Lower leg skin (tissue), 4 donors: ENCODE results near the gene CCDC93. TPM values are rescaled to one million over a fixed set of nuclear protein-coding genes. Genes with fewer than 3 reads are reported as not detected.

ENCODE experiments used
- DNase-seq, 2 donors: peaks; one replicate each; pipeline ENCODE4 v3.0.0-alpha.2; 2019; ENCODE audit warnings: low spot score in 2 of 2
- H3K4me3 ChIP-seq: fragments of 200-600 bp; sonication (generic); 2 replicates; pipeline ENCODE4 v1.5.1; 2017; ENCODE audit warnings: mild to moderate bottlenecking, low read depth; ENCODE audit not compliant: poor library complexity, severe bottlenecking
- POLR2A ChIP-seq, 2 donors: fragments of 450-650 bp; IDR thresholded peaks; one replicate each; pipeline ENCODE4 v1.6.1; 2016 to 2017; ENCODE audit warnings: antibody characterized with exemption in 2 of 2, mild to moderate bottlenecking in 1 of 2, moderate library complexity in 1 of 2
- WGBS, 2 donors: methylation state at CpG; one replicate each; pipeline ENCODE4 v1.1.5; 2018; 5-methylcytosine and 5-hydroxymethylcytosine counted together
- intact Hi-C: fragments of 100-400 bp; cut with DNase I; formaldehyde crosslinking; loops from one replicate; pipeline ENCODE4 v1.15.0; 2023; ENCODE audit warnings: low total_unique reads
- total RNA-seq, 4 donors: library from RNA; depleted of rRNA; stranded (reverse); fragments of >200 nt; gene quantifications; one replicate each; pipeline ENCODE4 v1.1.0, GENCODE V29; 2016
- TF ChIP-seq, protein P1 (sequence below), 3 donors: fragments of 450-650 bp; IDR thresholded peaks; one replicate each; pipeline ENCODE4 v1.5.1; 2016; ENCODE audit warnings: antibody characterized with exemption in 3 of 3, mild to moderate bottlenecking in 3 of 3, moderate library complexity in 2 of 3

Gene CCDC93
- total RNA-seq, 4 donors from 2014 or later, result 11.8 to 26.2 (median 20.0) TPM

DNA sequence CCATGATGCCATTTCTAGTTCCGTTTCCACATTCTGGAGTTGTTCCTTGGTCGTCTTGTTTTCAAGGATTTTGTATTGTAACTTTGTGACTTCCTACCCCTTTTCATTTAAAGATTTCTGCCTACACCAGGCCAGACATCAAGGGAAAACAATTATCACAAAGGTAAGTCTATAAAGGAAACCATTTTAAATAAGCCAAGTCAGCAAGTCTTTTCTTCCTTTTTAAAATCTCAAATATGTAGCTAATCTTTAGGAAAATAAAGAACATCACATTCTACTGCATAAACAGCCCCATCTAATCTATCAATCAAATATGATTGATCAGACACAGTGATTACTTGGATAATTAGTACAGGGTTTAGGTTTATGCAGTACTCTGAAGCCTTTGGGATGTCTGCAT is 38.6 kb upstream of the CCDC93 start:
- no peak overlapping the region for H3K4me3 ChIP-seq
- TF ChIP-seq POLR2A (IDR thresholded peaks at IDR 0.05), result no peak
- TF ChIP-seq, protein P1, sequence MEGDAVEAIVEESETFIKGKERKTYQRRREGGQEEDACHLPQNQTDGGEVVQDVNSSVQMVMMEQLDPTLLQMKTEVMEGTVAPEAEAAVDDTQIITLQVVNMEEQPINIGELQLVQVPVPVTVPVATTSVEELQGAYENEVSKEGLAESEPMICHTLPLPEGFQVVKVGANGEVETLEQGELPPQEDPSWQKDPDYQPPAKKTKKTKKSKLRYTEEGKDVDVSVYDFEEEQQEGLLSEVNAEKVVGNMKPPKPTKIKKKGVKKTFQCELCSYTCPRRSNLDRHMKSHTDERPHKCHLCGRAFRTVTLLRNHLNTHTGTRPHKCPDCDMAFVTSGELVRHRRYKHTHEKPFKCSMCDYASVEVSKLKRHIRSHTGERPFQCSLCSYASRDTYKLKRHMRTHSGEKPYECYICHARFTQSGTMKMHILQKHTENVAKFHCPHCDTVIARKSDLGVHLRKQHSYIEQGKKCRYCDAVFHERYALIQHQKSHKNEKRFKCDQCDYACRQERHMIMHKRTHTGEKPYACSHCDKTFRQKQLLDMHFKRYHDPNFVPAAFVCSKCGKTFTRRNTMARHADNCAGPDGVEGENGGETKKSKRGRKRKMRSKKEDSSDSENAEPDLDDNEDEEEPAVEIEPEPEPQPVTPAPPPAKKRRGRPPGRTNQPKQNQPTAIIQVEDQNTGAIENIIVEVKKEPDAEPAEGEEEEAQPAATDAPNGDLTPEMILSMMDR (IDR thresholded peaks at IDR 0.05), result no peak
- no peak for DNase-seq
- 81 to 89% methylated on average over 2 of the region's 2 CpGs for WGBS, 2 donors
- intact Hi-C loops, result no loop called here

DNA sequence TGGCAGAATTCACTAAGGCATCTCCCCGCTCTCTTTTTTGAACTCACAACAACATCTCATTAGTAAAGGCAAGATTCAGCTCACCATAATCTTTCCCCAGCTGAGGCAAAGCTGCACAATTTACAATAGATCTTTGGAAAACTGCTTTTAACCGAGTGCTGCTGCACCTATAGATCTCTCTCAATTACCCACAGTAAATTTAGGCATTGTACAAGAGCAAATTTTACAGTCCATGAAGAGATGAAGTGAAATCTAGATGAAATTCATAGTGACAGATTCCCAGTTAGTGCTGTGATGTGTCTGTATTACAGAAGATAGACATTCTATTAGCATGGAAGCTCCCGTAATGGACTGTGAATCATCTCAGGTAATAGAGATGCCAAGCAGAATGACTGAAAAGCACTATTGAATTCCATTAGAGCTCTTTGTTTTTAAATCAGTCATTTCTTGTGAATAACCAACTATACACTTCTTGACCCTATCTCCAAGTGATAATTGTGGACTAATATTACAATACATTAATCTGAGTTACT is 38.0 kb upstream of the CCDC93 start:
- no peak overlapping the region for H3K4me3 ChIP-seq
- TF ChIP-seq, protein P1 (IDR thresholded peaks at IDR 0.05), result no peak
- TF ChIP-seq POLR2A (IDR thresholded peaks at IDR 0.05), result no peak
- intact Hi-C loops, result no loop called here
- WGBS, 2 donors, result 88 to 91% methylated on average over 3 of the region's 3 CpGs
- no peak for DNase-seq

DNA sequence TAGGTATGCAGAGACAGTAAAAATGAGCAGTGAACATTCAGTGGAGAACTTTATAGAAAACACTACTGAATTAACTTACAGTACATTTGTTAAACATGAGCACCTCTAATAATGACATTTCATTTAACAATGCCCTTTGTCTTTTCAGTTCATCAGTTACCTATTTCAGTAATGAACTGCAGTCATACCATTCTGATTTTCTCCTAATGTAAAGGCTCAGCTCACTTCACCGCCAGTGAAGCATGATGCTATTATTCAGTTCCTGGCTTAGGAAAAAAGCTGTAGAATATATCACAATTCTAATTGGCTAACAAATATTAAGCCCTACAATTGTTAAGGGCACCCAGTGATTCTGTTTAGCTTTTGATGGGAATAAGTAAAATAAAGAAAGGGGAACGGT is 37.1 kb upstream of the CCDC93 start:
- WGBS, 2 donors, result 83 to 87% methylated on average over 2 of the region's 2 CpGs
- no peak for DNase-seq
- intact Hi-C loops, result no loop called here
- no peak overlapping the region for H3K4me3 ChIP-seq
- no peak for TF ChIP-seq POLR2A (IDR thresholded peaks at IDR 0.05)
- TF ChIP-seq, protein P1 (IDR thresholded peaks at IDR 0.05), result no peak

DNA sequence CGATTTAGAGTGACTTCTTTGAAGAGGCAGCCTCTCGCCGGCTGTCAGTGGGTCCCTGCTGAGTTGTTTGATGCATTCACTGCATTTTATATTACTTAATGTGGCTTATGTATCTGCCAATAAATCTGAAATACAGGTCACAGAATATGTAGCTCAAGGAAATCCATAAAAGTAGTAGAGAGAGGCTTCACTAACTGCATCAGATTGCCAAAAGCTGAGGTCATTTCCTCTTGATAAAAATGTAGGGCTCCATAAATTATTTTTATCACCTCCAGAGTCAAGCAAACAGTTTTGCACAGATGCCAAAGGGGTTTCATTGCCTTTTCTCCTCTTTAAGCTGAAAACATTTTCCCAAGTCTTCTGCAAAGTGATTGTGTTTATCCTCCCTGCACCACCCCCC is 36.5 kb upstream of the CCDC93 start:
- WGBS, 2 donors, result 41 to 44% methylated on average over 3 of the region's 3 CpGs
- DNase-seq, result no peak
- H3K4me3 ChIP-seq, result no peak overlapping the region
- intact Hi-C loops, result no loop called here
- TF ChIP-seq, protein P1 (IDR thresholded peaks at IDR 0.05), result no peak
- TF ChIP-seq POLR2A (IDR thresholded peaks at IDR 0.05), result no peak

DNA sequence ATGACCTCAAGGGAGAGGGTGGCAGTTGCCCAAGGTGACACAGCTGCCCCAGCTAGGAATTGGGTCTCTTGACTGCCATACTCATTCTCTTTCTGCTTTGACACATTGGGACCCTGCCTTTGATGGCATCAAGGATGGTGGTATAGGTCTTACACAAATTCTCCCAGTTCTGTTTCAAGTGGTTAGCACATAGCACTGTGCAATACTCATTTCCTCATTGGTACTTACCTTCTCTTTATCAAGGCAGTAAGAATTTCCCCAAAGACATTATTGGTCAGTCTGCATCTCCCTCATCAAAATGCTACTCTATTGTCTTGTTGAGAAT is 35.9 kb upstream of the CCDC93 start:
- intact Hi-C loops, result no loop called here

More for the DNA sequence above, 35.9 kb upstream of the CCDC93 start:
- DNase-seq, result no peak
- TF ChIP-seq, protein P1 (IDR thresholded peaks at IDR 0.05), result no peak
- no peak for TF ChIP-seq POLR2A (IDR thresholded peaks at IDR 0.05)
- H3K4me3 ChIP-seq, result no peak overlapping the region
